SK-N-SH (cell line): ENCODE measurements around the gene DLL1. TPM values are rescaled to one million over a fixed set of nuclear protein-coding genes. Genes with fewer than 3 reads are reported as not detected.

Experiments
- CTCF ChIA-PET: fragments of 300-600, 350-600 bp; formaldehyde crosslinking; extraction: SDS; loops from one replicate; lab custom pipeline; 2021; lab: Yijun Ruan, JAX
- POLR2A ChIA-PET: fragments of 350-600 bp; sonication (Branson Sonifier 250); formaldehyde crosslinking; extraction: SDS; loops from one replicate; lab custom pipeline; 2020; ENCODE audit warnings: antibody characterized with exemption, inconsistent platforms; lab: Yijun Ruan, JAX
- DNase-seq: peaks from one replicate; pipeline ENCODE4 v3.0.0; 2012
- H2AFZ ChIP-seq: fragments of 200-600 bp; sonication (generic); 2 replicates; pipeline ENCODE4 v1.8.1; 2016; ENCODE audit warnings: antibody characterized with exemption, mild to moderate bottlenecking, low read depth
- H3F3A ChIP-seq: fragments of 200-600 bp; sonication (generic); replicated peaks from 2 replicates; pipeline ENCODE3; 2016; ENCODE audit warnings: antibody characterized with exemption, mild to moderate bottlenecking; ENCODE audit not compliant: insufficient read depth
- H3K27ac ChIP-seq, 2 experiments: fragments of 200-500 bp in 1 of 2; fragments of 200-600 bp in 1 of 2; sonication (Bioruptor generic) in 1 of 2; sonication (generic), shearing (Covaris generic) in 1 of 2; 2 replicates each; pipeline versions ENCODE4 v1.5.1 to v1.6.1; 2014 to 2016; ENCODE audit warnings: low read depth in 2 of 2, inconsistent platforms in 1 of 2, low read length in 1 of 2, mild to moderate bottlenecking in 1 of 2, mixed read lengths in 1 of 2
- H3K27me3 ChIP-seq: fragments of 200-600 bp; sonication (generic), shearing (Covaris generic); 2 replicates; pipeline ENCODE4 v1.6.1; 2016; ENCODE audit warnings: mixed run types; ENCODE audit not compliant: insufficient read depth
- H3K36me3 ChIP-seq, 2 experiments: fragments of 200-500 bp in 1 of 2; fragments of 200-600 bp in 1 of 2; sonication (Bioruptor generic) in 1 of 2; sonication (generic) in 1 of 2; replicated peaks in 1 of 2; 2 replicates each; pipeline versions ENCODE3 to v1.5.1; 2014 to 2016; ENCODE audit warnings: low read length in 1 of 2, mild to moderate bottlenecking in 1 of 2; ENCODE audit not compliant: insufficient read depth in 2 of 2, control insufficient read depth in 1 of 2
- H3K4me1 ChIP-seq, 2 experiments: fragments of 200-500 bp in 1 of 2; fragments of 200-600 bp in 1 of 2; sonication (Bioruptor generic) in 1 of 2; sonication (generic), shearing (Covaris generic) in 1 of 2; 2 replicates each; pipeline versions ENCODE4 v1.5.1 to v1.6.1; 2014 to 2016; ENCODE audit warnings: low read depth in 1 of 2, low read length in 1 of 2, mixed run types in 1 of 2; ENCODE audit not compliant: insufficient read depth in 2 of 2, control insufficient read depth in 1 of 2
- H3K4me2 ChIP-seq: fragments of 200-600 bp; sonication (generic), shearing (Covaris generic); 2 replicates; pipeline ENCODE4 v1.6.1; 2017; ENCODE audit warnings: mixed run types
- H3K4me3 ChIP-seq, 2 experiments: fragments of 200-500 bp in 1 of 2; fragments of 200-600 bp in 1 of 2; sonication (Bioruptor generic) in 1 of 2; sonication (generic), shearing (Covaris generic) in 1 of 2; 2 replicates each; pipeline versions ENCODE4 v1.5.1 to v1.8.1; 2014 to 2016; ENCODE audit warnings: low read depth in 2 of 2, inconsistent platforms in 1 of 2, low read length in 1 of 2, mild to moderate bottlenecking in 1 of 2, mixed read lengths in 1 of 2, moderate library complexity in 1 of 2
- H3K79me2 ChIP-seq: fragments of 200-600 bp; sonication (generic); 2 replicates; pipeline ENCODE4 v1.8.1; 2017; ENCODE audit warnings: mild to moderate bottlenecking; ENCODE audit not compliant: insufficient read depth
- H3K9ac ChIP-seq: fragments of 200-600 bp; sonication (generic); 2 replicates; pipeline ENCODE4 v1.6.1; 2017; ENCODE audit warnings: mixed run types
- H3K9me2 ChIP-seq: fragments of 200-600 bp; sonication (generic); 2 replicates; pipeline ENCODE4 v1.6.1; 2017; ENCODE audit warnings: mixed run types
- H3K9me3 ChIP-seq: fragments of 200-600 bp; sonication (generic); 2 replicates; pipeline ENCODE4 v1.6.1; 2017; ENCODE audit warnings: mixed run types, mild to moderate bottlenecking, moderate library complexity
- H4K20me1 ChIP-seq: fragments of 200-600 bp; sonication (generic); 2 replicates; pipeline ENCODE4 v1.6.1; 2017; ENCODE audit warnings: mild to moderate bottlenecking, mixed run types; ENCODE audit not compliant: insufficient read depth
- CHD2 ChIP-seq: fragments of 150-350 bp; IDR thresholded peaks from 2 replicates; pipeline ENCODE4 v1.6.1; 2018; ENCODE audit warnings: low read length; ENCODE audit not compliant: partially characterized antibody
- MXI1 ChIP-seq: IDR thresholded peaks from 2 replicates; pipeline ENCODE4 v1.6.1; 2012; ENCODE audit warnings: mild to moderate bottlenecking, low read depth, low read length, improper control_type of control experiment
- NFIC ChIP-seq: IDR thresholded peaks from 2 replicates; pipeline ENCODE4 v1.4.0; 2012; ENCODE audit warnings: borderline replicate concordance
- RAD21 ChIP-seq: IDR thresholded peaks from 2 replicates; pipeline ENCODE4 v1.6.1; 2012; ENCODE audit warnings: mild to moderate bottlenecking, low read length
- RXRA ChIP-seq: IDR thresholded peaks from 2 replicates; pipeline ENCODE4 v1.4.0; 2012; ENCODE audit warnings: low read depth, mild to moderate bottlenecking, borderline replicate concordance
- SIN3A ChIP-seq: IDR thresholded peaks from 2 replicates; pipeline ENCODE4 v1.6.1; 2012; ENCODE audit warnings: low read depth, mild to moderate bottlenecking, low read length, moderate library complexity, borderline replicate concordance
- SMC3 ChIP-seq: IDR thresholded peaks from 2 replicates; pipeline ENCODE4 v1.6.1; 2012; ENCODE audit warnings: low read depth, low read length, improper control_type of control experiment
- WGBS: methylation state at CpG from one replicate; pipeline ENCODE4 v1.1.6; 2017; ENCODE audit warnings: low lambda C conversion rate; 5-methylcytosine and 5-hydroxymethylcytosine counted together
- polyA plus RNA-seq, 3 experiments: library from polyadenylated mRNA; depleted of rRNA; stranded (reverse); fragments of >200 nt; gene quantifications; 2 replicates each; pipeline ENCODE4 v1.2.3, GENCODE V29; 2012
- TF ChIP-seq, protein P1 (sequence below): fragments of 150-350 bp; IDR thresholded peaks from 2 replicates; pipeline ENCODE4 v1.6.1; 2016; ENCODE audit warnings: mild to moderate bottlenecking, low read depth, low read length
- TF ChIP-seq, protein P2 (sequence below): fragments of 150-350 bp; IDR thresholded peaks from 2 replicates; pipeline ENCODE4 v1.6.1; 2017; ENCODE audit warnings: antibody characterized with exemption, low read length, low read depth, borderline replicate concordance
- TF ChIP-seq, protein P3 (sequence below): IDR thresholded peaks from 2 replicates; pipeline ENCODE4 v1.4.0; 2012; ENCODE audit warnings: low read depth, borderline replicate concordance
- TF ChIP-seq, protein P4 (sequence below): IDR thresholded peaks from 2 replicates; pipeline ENCODE4 v1.6.1; 2012; ENCODE audit warnings: mild to moderate bottlenecking, low read depth, low read length, moderate library complexity
- TF ChIP-seq, protein P5 (sequence below): IDR thresholded peaks from 2 replicates; pipeline ENCODE4 v1.4.0; 2012; ENCODE audit warnings: low read depth, borderline replicate concordance
- TF ChIP-seq, protein P6 (sequence below): fragments of 200-600 bp; sonication (generic); IDR thresholded peaks from 2 replicates; pipeline ENCODE4 v1.6.1; 2017; ENCODE audit warnings: antibody characterized with exemption, mild to moderate bottlenecking, moderate library complexity
- TF ChIP-seq, protein P7 (sequence below): IDR thresholded peaks from 2 replicates; pipeline ENCODE4; 2012

The DLL1 gene
- polyA plus RNA-seq, 1 of the 3 experiments (the other 2 are of a cell fraction), result 0.25 TPM

DNA sequence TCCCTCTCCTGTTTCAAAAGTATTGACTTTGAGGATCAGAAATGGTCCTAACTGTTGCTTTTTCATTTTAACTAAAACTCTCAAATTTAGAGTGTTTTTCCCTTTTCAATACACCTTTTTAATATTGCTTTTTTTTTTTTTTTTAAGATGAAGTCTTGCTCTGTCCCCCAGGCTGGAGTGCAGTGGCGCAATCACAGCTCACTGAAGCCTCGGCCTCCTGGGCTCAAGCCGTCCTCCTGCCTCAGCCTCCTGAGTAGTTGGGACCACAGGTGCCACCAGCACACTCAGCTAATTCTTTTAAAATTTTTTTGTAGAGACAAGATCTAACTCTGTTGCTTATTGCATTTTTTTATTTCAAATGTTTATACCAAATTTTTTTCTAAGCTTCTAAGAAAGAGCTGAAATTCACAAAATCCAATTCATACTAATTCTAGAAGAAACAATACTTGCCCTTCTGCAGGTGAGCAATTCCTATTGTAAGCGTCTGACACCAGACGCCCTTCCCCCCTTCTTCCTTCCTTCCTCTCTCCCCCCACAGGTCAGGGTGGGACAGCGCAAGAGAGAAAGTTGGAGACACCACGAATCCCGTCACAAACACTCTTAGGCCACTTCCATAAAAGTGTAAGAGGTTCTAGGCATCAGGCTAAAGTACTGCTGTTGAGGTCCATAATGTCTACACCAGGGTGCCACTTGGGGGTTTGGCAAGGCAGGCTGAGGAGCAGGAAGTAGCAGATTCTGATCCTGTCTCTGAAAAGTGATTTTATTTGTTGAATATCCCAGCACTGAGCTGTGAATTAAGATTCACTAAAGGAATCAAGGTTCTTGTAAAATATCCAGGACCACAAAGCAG is 12.8 kb downstream of the DLL1 start (continued):
- TF ChIP-seq, protein P1, sequence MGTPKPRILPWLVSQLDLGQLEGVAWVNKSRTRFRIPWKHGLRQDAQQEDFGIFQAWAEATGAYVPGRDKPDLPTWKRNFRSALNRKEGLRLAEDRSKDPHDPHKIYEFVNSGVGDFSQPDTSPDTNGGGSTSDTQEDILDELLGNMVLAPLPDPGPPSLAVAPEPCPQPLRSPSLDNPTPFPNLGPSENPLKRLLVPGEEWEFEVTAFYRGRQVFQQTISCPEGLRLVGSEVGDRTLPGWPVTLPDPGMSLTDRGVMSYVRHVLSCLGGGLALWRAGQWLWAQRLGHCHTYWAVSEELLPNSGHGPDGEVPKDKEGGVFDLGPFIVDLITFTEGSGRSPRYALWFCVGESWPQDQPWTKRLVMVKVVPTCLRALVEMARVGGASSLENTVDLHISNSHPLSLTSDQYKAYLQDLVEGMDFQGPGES, result no peak
- TF ChIP-seq RXRA (no peak), RAD21 (no peak), MXI1 (no peak), CHD2 (no peak), SMC3 (no peak)
- TF ChIP-seq, protein P2, sequence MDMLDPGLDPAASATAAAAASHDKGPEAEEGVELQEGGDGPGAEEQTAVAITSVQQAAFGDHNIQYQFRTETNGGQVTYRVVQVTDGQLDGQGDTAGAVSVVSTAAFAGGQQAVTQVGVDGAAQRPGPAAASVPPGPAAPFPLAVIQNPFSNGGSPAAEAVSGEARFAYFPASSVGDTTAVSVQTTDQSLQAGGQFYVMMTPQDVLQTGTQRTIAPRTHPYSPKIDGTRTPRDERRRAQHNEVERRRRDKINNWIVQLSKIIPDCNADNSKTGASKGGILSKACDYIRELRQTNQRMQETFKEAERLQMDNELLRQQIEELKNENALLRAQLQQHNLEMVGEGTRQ, result no peak
- TF ChIP-seq, protein P3, sequence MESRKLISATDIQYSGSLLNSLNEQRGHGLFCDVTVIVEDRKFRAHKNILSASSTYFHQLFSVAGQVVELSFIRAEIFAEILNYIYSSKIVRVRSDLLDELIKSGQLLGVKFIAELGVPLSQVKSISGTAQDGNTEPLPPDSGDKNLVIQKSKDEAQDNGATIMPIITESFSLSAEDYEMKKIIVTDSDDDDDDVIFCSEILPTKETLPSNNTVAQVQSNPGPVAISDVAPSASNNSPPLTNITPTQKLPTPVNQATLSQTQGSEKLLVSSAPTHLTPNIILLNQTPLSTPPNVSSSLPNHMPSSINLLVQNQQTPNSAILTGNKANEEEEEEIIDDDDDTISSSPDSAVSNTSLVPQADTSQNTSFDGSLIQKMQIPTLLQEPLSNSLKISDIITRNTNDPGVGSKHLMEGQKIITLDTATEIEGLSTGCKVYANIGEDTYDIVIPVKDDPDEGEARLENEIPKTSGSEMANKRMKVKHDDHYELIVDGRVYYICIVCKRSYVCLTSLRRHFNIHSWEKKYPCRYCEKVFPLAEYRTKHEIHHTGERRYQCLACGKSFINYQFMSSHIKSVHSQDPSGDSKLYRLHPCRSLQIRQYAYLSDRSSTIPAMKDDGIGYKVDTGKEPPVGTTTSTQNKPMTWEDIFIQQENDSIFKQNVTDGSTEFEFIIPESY, result no peak

DNA sequence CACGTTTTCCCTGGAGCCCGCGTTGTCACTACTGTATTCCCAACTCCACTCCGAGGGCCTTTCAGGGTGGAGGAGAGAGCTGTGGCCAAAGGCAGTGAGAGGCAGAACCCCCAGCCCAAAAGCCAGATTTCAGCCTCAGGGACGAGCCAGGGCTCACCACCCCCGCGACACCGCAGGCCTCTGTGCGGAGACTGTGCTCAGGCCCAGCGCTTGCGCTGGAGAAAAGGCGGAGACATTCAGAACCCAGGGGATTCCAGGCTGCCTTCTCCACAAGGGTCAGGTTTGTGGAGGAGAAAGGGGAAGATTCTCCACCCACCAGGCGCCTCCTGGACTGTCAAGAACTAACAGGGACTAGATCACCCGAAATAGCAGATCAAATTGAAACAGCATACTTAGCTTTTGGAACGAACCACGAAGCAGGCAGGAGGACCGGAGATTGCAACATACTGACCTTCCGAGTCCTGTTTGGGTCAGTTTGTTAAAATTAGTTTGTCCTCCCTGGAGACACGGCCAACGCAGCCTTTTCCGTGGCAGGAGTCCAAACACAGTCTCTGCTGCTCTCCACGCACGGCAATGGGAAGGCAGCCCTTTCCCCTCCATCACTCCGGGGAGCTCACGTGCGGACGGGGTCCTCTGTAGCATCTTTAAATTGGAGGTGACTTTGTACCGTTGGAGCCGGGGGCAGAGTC is 14.4 kb downstream of the DLL1 start:
- H4K20me1 ChIP-seq, result no peaks in the 10 kb centered on the region
- H3K36me3 ChIP-seq, result no peaks in the 10 kb centered on the region
- H3K9me3 ChIP-seq, result no peaks in the 10 kb centered on the region
- DNase-seq, result no peak
- H3K27ac ChIP-seq, result no peak overlapping the region
- no peak overlapping the region for H3K9ac ChIP-seq
- H3K27me3 ChIP-seq, result no peaks in the 10 kb centered on the region; the same call in 1 of the 2 replicates
- H3K9me2 ChIP-seq, result no peaks in the 10 kb centered on the region
- no peaks in the 10 kb centered on the region for H3K79me2 ChIP-seq
- H3F3A ChIP-seq, result no peaks in the 10 kb centered on the region
- H2AFZ ChIP-seq, result no peak overlapping the region
- ChIA-PET CTCF (interaction anchor here (0.8 to 1.1 kb wide), 2 partner anchors 16 to 240 kb away, joined by 3 read pairs; no protein-coding TSS in a partner anchor), POLR2A (no interaction called here)
- H3K4me1 ChIP-seq, result no peaks in the 10 kb centered on the region
- 73% methylated on average over 17 of the region's 29 CpGs for WGBS
- no peak overlapping the region for H3K4me3 ChIP-seq
- H3K4me2 ChIP-seq, result no peak overlapping the region
- TF ChIP-seq NFIC (no peak), SIN3A (no peak)
- TF ChIP-seq, protein P4, sequence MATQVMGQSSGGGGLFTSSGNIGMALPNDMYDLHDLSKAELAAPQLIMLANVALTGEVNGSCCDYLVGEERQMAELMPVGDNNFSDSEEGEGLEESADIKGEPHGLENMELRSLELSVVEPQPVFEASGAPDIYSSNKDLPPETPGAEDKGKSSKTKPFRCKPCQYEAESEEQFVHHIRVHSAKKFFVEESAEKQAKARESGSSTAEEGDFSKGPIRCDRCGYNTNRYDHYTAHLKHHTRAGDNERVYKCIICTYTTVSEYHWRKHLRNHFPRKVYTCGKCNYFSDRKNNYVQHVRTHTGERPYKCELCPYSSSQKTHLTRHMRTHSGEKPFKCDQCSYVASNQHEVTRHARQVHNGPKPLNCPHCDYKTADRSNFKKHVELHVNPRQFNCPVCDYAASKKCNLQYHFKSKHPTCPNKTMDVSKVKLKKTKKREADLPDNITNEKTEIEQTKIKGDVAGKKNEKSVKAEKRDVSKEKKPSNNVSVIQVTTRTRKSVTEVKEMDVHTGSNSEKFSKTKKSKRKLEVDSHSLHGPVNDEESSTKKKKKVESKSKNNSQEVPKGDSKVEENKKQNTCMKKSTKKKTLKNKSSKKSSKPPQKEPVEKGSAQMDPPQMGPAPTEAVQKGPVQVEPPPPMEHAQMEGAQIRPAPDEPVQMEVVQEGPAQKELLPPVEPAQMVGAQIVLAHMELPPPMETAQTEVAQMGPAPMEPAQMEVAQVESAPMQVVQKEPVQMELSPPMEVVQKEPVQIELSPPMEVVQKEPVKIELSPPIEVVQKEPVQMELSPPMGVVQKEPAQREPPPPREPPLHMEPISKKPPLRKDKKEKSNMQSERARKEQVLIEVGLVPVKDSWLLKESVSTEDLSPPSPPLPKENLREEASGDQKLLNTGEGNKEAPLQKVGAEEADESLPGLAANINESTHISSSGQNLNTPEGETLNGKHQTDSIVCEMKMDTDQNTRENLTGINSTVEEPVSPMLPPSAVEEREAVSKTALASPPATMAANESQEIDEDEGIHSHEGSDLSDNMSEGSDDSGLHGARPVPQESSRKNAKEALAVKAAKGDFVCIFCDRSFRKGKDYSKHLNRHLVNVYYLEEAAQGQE, result no peak
- TF ChIP-seq, protein P5, sequence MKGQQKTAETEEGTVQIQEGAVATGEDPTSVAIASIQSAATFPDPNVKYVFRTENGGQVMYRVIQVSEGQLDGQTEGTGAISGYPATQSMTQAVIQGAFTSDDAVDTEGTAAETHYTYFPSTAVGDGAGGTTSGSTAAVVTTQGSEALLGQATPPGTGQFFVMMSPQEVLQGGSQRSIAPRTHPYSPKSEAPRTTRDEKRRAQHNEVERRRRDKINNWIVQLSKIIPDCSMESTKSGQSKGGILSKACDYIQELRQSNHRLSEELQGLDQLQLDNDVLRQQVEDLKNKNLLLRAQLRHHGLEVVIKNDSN, result no peak
- TF ChIP-seq, protein P6, sequence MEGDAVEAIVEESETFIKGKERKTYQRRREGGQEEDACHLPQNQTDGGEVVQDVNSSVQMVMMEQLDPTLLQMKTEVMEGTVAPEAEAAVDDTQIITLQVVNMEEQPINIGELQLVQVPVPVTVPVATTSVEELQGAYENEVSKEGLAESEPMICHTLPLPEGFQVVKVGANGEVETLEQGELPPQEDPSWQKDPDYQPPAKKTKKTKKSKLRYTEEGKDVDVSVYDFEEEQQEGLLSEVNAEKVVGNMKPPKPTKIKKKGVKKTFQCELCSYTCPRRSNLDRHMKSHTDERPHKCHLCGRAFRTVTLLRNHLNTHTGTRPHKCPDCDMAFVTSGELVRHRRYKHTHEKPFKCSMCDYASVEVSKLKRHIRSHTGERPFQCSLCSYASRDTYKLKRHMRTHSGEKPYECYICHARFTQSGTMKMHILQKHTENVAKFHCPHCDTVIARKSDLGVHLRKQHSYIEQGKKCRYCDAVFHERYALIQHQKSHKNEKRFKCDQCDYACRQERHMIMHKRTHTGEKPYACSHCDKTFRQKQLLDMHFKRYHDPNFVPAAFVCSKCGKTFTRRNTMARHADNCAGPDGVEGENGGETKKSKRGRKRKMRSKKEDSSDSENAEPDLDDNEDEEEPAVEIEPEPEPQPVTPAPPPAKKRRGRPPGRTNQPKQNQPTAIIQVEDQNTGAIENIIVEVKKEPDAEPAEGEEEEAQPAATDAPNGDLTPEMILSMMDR, result no peak
- TF ChIP-seq, protein P1, result no peak
- TF ChIP-seq, protein P7, sequence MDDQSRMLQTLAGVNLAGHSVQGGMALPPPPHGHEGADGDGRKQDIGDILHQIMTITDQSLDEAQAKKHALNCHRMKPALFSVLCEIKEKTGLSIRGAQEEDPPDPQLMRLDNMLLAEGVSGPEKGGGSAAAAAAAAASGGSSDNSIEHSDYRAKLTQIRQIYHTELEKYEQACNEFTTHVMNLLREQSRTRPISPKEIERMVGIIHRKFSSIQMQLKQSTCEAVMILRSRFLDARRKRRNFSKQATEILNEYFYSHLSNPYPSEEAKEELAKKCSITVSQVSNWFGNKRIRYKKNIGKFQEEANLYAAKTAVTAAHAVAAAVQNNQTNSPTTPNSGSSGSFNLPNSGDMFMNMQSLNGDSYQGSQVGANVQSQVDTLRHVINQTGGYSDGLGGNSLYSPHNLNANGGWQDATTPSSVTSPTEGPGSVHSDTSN, result no peak
